GM12873 (cell line): ENCODE data around the gene C12orf43.

Source experiments
- CTCF ChIP-seq: IDR thresholded peaks from 2 replicates; pipeline ENCODE4 v1.5.1; 2012; ENCODE audit warnings: low read depth, mild to moderate bottlenecking, moderate library complexity, low read length, control low read depth; ENCODE audit not compliant: insufficient read depth; ENCODE audit errors: missing control alignments

The C12orf43 gene

GRCh38 chr12:121023799-121024198 is 7.5 kb upstream of the C12orf43 start:
- TF ChIP-seq CTCF, result no peak

- no peak for TF ChIP-seq CTCF
These were observed 6.4 kb upstream of the C12orf43 start for GRCh38 chr12:121022713-121023112.

- no peak for TF ChIP-seq CTCF
These were observed 5.5 kb upstream of the C12orf43 start for GRCh38 chr12:121021754-121022153.

GRCh38 chr12:121018860-121019617 is 2.8 kb upstream of the C12orf43 start:
- TF ChIP-seq CTCF, result no peak

- no peak for TF ChIP-seq CTCF
These were observed 1.7 kb upstream of the C12orf43 start for GRCh38 chr12:121017966-121018491.

DNA sequence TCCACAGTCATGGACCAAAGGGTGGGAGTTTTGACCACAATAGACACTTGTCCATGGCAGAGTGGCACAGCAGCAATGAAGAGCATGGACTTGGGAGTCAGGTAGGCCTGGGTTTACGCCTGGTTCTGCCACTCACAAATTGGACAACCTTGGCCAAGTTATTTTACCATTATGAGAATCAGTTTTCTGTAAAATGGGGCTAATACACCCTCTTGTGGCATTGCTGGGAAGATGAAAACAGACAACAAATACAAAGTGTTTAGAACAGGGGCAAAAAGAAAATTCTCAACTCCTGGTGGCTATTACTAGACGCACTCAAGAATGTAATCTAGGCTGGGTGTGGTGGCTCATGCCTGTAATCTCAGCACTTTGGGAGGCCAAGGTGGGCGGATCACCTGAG is 2.6 kb downstream of the C12orf43 start:
- peak; percentile 27 for TF ChIP-seq CTCF

DNA sequence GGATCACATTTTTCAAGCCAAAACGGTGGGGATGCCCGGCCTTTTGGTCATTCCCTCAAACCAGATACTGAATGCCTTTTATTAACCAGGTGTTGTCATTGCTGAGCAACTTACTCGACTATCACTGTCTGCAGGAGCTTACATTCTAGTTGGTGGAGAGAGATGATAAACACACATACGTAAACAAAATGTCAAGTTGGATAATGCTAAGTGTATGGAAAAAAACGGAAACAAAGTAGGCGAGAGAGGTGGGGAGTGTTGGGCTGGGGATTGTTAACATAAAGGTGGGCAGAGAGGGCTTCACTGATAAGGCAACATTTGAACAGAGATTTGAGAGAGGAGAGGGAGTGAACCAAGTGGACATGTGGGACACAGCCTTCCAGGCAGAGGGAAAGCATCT is 4.5 kb downstream of the C12orf43 start:
- TF ChIP-seq CTCF, result no peak
